HTR-8/SVneo (cell line): ENCODE measurements around the gene PLSCR5.

Experiments used
- DNase-seq: peaks from one replicate; pipeline ENCODE4 v3.0.0; 2011; ENCODE audit warnings: low spot score, mixed read lengths; ENCODE audit not compliant: insufficient read length
- FAIRE-seq: peaks from 2 replicates; lab custom pipeline; 2011; peaks lifted over from hg19 to GRCh38; lab: Jason Lieb, UNC

PLSCR5 gene, protein sequence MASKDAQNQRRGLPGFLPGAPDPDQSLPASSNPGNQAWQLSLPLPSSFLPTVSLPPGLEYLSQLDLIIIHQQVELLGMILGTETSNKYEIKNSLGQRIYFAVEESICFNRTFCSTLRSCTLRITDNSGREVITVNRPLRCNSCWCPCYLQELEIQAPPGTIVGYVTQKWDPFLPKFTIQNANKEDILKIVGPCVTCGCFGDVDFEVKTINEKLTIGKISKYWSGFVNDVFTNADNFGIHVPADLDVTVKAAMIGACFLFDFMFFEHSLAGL

DNA sequence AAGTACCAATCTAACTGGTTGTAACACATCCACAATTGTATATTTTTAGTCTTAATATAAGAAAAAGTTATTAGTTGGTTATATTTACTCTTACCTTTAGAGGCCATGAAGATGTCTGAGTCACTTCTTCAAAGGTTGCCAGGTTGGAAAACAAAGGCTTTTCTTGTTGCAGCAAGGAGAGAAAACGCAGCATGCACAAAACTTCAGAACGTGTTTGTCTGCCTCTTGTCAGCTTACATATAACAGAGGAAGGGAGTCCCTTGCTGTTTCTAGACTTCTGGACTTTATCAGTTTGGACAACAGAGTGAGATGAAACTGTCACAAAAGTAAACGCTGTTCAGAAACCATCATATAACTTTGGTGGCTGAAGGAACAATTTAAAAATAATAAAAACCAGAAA lies at the start of gene PLSCR5:
Gene PLSCR5, minus strand, starts transcription at position 241 of the 400 bp plus-strand sequence. Its CDS starts 134 bp downstream, at position 107.
- DNase-seq (no peak), FAIRE-seq (no peak)

DNA sequence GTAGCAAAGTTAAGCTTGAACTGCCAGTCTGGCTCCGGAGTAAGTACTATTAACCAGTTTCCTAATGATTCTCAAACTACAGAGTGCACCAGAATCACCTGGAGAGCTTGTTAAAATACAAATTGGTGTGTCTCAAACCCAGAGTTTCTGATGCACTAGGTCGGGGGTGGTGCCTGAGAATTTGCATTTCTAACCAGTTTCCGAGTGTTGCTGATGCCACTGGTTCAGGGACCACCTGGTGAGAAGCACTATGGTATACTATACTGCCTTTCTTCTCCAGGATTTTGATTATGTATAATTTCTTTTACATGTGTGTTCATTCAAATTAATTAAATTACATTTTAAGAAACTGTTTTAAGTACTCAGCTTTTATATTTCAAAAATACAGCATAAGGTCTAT lies 48.8 kb upstream of the PLSCR5 start:
- FAIRE-seq, result no peak
- no peak for DNase-seq

DNA sequence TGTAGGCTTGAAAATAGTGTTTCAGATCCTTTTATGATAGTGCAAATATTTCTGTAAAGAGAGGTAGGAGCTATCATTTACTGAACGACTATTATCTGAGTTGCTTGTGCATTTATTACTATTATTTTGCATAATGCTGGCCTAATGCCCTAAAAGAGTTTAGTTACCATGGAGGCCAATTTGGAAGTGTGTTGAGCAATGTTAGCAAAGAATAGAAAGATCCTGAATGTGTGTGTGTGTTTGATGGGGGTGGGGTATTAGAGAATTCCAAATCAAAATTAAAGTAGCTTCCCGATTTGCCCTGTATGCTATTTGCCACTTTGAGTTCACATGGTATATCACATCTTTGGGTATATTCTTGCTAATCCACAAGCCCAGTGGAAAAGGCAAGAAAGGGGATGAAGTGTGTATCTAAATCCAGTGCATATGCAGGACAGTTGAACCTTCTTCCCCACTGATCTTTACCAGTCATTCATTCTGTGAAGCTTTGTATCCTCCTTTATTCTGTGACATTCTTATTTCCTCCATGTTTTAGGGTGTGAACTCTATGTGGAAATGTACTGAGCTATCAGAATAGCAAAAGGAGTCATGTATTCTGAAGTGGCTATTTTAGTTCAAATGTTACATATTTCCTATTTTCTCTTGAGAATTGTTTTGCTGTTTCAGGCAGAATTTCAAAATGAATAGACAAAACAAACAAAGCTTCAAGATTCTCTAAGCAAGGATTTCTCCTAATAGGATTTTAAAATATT lies 45.7 kb upstream of the PLSCR5 start:
- no peak for FAIRE-seq
- no peak for DNase-seq

DNA sequence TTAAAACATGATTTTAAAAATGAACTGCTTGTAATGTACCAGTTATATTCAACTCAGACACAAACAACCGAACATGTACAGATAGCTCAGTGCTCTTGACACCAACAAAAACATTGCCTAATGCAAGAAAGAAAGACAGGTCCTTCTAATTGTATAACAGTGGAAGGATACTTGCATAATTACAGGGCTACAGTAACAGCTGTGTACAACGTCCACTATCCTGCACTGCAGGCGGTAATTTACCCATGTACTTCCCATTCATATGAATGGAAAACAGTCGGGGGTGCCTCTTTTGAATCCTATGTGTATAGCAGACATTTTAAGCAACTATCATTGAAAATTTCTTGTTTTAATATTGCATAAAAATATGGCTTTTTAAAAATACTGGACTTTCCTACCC lies 41.1 kb upstream of the PLSCR5 start:
- DNase-seq (no peak), FAIRE-seq (no peak)

DNA sequence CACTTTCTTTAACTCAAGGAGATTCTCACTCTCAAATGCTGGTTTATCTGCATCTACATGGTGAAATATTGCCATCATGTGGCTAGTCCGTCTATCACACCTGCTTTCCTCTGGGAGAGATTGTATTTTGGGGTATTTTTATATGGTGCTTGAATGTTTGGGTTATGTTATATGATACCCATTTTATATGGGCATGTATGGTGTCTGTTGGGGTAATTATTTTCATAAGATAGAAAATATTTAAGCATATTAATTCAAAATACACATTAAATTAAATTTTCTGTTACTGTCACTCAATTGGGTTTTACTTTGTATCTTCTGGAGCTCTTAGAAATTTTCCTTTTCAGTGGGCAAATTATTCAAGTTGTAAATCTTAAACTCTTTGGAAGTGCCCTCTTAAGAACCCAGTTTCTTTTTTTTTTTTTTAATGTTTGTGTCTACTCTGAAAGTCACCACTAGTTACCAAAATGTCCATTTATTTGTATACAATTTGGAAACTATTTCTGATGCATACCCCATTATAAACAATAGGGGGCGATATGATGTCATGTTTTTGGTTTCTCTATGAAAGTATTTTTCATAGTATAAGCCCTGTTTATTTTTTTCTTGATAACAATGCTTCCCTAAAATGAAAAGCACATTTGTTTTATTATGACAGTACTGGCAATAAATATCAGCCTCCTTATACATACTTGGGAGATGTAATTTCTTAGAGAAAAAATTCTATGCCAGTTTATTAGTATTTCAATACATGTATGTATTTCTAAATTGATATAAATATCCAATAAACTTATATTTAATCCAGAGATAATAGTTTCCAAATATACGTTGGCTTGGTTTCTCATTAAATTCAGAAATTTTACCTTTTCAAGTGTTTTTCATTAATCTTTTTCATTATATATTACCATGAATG lies 36.1 kb upstream of the PLSCR5 start:
- FAIRE-seq (peak; percentile 71), DNase-seq (peak; percentile 18)

DNA sequence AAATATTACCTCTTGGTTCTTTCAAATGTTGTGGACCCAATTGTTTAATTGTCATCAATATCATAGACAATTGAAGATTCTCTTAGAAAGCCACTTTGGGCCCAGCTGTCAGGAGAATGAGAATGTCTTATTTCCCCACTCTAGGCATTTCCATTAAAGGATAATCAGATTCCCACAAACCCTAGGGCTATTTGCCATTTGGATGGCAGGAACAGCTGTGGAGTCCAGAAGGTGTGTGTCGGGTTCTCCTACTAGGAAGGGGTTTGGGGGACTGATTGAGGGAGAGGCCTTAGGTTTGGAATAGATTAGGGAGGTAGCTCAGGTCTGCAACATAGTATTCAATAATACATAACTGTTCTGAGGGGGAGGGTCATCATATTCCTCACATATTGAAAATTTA lies 35.2 kb upstream of the PLSCR5 start:
- DNase-seq, result no peak
- FAIRE-seq, result no peak

DNA sequence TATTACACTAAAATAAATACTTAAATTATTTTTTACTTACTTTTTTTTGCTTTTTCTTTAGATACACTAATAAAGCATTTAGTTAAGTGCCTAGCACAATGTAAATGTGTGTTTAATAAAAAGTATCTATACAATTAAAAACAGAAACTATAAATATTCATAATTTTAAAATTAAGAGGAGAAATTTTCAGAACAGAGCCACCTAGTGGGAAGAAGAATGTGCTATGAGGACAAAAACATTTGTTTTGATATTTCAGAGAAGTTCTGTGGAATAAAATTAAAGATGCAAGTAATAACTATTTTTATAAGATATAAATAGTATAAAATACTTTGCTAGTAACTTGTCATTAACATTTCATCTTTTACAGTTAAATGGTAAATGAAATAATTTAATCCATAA lies 33.6 kb upstream of the PLSCR5 start:
- DNase-seq, result no peak
- FAIRE-seq, result no peak

DNA sequence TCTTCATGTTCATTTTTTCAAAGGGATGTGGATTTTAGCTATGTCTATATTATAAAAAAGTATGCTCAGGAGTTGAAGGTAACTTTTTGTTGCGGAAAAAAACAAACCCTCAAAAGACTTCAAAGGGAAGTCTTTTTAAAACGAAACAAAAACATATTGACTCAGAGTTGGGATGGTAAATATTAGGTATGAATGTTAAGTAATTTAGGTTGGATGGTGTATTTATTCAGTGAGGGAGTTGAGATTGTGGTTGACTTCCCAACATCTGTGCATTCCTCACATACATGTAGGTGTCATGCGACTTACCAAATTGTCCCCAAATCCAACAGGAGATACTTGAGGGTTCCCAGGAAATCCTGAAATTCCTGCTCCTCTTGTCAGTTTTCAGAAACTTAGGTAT lies 32.7 kb upstream of the PLSCR5 start:
- FAIRE-seq (no peak), DNase-seq (no peak)

DNA sequence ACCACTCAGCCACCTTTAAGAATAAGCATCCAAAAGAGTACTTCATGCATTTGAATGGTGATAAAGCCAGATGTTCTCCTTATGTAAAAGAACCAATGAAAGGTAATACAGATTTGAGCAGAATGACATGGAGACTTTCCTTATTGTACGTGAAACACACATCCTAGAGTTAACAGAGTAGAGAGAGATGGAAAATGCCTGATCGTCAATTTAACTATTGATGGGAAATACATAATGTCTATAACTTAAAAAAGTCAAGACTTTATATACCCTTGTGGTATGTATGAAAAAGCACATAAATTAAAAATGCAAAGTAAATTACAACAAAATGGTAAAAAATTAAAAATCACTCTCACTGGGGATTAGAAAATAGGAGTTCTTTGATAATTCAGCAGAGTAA lies 31.7 kb upstream of the PLSCR5 start:
- DNase-seq, result no peak
- FAIRE-seq, result no peak

DNA sequence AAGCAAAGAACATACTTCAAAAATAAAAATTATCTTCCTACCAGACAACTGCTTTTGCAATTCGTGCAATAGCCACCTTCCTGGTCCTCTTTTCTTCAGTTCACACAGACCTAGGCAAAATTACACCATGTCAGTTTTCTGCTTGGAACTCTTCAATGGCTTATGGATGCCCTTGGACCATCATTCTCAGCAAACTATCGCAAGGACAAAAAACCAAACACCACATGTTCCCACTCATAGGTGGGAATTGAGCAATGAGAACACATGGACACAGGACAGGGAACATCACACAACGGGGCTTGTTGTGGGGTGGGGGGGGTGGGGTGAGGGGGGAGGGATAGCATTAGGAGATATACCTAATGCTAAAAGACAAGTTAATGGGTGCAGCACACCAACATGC lies 29.2 kb upstream of the PLSCR5 start:
- no peak for FAIRE-seq
- DNase-seq, result no peak

DNA sequence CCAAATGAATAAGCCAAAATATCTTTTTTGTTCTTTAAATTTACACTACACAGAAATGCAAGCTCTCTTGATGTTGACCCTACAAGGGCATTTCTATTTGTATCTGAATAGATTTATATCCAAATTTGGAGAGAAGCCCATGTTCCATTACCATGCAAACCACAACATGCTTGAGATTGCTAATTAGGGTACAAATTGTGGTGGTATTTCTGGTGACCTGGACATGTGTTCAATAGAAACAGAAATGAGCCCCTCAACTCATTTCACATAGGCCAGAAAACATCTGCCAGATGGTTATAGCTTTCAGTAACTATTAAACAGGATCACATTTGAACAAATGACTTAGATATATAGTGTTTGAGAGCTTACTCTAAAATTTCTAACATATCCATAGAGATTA lies 23.5 kb upstream of the PLSCR5 start:
- DNase-seq (no peak), FAIRE-seq (no peak)

DNA sequence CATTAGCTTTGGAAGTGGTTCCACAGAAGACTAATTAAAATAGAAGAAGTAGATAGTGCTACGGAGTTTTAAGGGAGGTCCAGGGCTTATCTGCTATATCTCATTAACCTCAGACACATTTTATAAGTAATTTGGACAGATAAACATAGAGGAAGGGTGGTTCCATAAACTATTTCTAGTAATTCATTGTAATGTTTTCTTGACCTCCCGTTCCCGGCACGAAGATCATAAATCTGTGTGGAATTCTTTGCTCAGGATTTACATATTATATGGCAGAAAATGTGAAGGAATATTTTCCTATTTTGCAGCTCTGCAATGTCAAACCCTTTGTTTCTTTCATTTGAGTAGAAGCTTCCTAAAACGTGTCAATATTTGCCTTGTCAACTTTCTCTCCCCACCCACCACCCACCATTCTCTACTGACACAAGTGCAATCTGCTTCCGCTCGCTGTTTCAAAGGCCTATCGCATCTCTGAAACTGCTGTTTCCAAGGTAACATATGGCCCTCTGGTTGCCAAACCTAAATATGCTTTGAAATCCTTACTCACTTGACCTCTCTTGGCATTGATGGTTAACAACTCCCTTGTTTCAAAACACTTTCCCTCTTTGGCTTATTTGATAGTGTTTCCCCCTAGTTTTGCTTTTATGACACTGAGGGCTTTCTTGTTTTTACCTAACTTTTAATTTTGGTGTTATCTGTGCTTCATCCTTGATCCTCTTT lies 21.4 kb upstream of the PLSCR5 start:
- no peak for FAIRE-seq
- DNase-seq, result no peak

DNA sequence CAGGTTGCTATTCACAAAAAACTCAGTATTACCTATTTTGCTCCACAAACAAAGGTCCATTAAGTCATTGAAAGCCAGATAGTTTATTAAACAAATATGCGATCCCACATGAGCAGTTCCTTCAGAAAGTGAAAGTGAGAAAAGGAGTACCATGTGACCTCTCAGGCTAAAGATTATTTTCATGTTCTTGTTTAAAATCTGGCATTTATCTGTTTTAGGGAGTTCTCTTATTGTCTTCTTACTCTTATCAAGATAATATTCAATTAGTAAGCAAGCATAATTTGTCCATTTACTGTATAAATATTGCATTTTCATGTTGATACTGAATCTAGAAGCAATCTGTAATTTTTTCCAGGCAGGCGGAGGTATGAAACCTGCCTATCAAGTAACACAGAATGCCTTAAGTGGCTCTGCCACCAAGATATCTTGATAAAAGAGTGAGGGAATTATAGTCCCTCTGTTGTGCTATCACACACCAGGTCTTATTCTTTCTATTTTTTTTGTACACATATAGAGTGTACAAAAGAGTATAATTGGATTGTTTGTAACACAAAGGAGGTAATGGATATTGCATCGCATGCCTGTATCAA lies 20.1 kb upstream of the PLSCR5 start:
- no peak for FAIRE-seq
- peak; percentile 5 for DNase-seq

DNA sequence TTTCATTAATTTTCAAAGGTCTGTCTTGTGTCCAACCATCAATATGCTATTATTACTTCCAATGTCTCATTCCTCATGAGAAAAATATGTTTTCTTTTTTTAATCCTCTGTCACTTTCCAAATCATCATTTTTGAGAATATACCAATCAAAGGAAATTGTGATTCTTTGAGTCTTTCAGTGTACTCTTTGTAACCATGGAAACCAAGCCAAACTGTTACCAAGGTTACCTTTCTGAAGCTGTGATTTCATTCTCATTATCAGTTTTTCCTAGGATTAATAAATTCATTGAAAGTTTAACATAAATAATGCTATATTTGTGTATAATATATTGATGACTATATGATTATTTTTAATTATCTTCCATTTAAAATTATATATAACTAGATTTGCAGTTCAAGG lies 16.6 kb upstream of the PLSCR5 start:
- DNase-seq (no peak), FAIRE-seq (no peak)

DNA sequence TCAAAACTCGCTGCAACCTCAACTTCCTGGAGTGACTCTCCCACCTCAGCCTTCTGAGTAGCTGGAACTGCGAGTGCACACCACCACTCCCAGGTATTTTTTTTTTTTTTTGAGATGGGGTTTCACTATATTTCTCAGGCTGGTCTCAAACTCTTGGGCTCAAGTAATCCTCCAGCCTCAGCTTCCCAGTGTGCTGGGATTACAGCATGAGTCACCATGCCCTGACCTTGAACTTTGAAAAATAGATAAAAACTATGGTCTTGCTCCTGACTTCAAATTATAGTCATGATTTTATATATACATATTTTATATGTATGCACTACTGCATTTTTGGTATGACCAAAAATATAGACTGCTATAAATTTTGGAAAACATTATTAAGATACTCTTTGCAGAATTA lies 6.9 kb upstream of the PLSCR5 start:
- FAIRE-seq (no peak), DNase-seq (no peak)

DNA sequence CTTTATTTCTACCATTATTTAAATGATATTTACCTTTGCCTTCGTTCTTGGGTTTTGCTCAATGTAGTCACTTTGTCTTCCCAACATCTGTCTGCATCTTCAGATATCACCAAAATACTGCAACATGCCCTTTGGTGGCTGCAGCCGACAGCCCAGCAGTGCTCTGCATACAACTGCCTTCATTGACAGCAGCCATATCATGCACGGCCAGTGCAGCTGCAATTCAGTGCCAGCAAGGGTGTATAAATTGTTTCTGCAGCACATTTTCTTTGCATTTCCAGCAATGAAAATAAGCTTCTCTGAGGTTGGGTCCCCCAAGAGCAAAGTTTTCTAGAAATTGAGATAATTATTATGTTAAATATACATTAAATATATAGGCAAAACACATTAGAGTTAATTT lies 6.0 kb upstream of the PLSCR5 start:
- no peak for DNase-seq
- FAIRE-seq, result no peak

DNA sequence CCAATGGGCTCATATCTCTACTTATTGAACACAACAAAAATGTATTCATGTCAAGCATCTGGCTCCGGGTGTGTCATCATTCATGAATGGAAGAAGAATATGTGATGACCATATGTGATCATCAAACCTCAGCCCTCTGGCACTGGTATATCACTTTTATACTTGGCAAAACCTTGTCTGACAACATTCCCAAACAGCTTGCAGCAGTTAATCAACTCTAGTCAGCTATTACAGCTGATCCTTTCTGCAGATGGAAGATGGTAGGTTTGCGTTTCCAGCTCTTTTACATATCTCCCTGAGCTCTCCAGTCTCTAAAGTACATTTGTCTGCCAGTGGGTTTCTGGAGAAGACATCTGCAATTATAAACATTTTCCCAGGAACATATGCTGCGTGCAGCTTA lies 6.6 kb downstream of the PLSCR5 start:
- no peak for DNase-seq

DNA sequence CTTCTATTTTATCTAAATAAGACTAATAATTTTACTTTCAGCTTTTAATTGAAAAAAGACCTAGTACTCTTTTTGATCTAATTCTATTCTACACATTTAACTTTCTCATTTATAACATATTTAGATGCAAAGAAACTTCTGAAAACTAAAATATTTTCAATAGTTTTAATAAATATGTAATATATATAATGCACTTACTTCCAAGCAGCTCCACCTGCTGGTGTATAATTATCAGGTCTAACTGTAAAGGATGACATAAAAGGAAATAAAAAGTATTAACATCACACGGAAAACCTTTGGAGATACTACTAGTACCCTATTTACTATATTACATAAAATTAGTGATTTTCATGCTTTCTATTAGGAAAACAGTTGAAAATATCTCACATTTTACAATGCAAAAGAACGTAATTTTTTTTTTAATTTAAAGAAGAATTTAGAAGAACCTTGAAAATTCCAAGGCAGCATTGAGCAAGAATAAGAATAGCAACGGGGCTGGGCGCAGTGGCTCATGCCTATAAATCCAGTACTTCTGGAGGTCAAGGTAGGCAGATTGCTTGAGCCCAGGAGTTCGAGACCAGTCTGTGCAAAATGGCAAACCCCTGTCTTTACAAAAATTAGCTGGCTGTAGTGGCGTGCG lies 10.2 kb downstream of the PLSCR5 start:
- DNase-seq, result no peak
- no peak for FAIRE-seq

More for the DNA sequence above, 6.6 kb downstream of the PLSCR5 start:
- no peak for FAIRE-seq

DNA sequence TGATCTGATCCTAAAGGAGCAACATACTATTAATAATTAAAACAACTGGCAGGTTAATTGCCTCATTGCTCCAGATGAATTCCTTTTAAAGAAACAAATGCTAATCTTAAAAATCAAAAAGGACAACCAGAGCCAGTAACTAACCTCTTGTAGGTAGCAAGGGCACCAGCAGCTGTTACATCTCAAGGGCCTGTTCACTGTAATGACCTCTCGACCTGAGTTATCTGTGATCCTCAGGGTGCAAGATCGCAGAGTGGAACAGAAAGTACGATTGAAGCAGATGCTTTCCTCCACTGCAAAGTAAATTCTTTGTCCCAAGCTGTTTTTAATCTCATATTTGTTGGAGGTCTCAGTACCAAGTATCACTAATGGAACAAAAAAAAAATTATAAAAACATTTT lies 11.4 kb downstream of the PLSCR5 start:
- FAIRE-seq, result no peak
- DNase-seq, result no peak
